Glomerular endothelial cell (primary cell): ENCODE data around the gene LRRC26. TPM values are rescaled to one million over a fixed set of nuclear protein-coding genes. Genes with fewer than 3 reads are reported as not detected.
A peak's percentile ranks its signal among the peaks of the same experiment; 100 is the strongest.

Source experiments
- DNase-seq: peaks from one replicate; pipeline ENCODE4 v3.0.0-alpha.2; 2011; ENCODE audit warnings: low read depth, low spot score; ENCODE audit errors: extremely low read depth
- total RNA-seq: library from RNA; depleted of rRNA; stranded (reverse); fragments of >200 nt; gene quantifications from 2 replicates; pipeline ENCODE4 v1.2.3, GENCODE V29; 2015

LRRC26 gene
- total RNA-seq, 1 donor from 2014 or later, result not detected

- no peak for DNase-seq
Measured at GRCh38 chr9:137199411-137200121, 29.7 kb upstream of the LRRC26 start.

- no peak for DNase-seq
Measured at GRCh38 chr9:137198902-137199283, 29.0 kb upstream of the LRRC26 start.

- DNase-seq, result no peak
Measured at GRCh38 chr9:137198051-137198901, 28.4 kb upstream of the LRRC26 start.

- no peak for DNase-seq
Measured at GRCh38 chr9:137195525-137196220, 25.8 kb upstream of the LRRC26 start.

GRCh38 chr9:137194909-137195308, 25.1 kb upstream of the LRRC26 start:
- DNase-seq, result no peak

- no peak for DNase-seq
Measured at GRCh38 chr9:137194388-137194787, 24.5 kb upstream of the LRRC26 start.

- DNase-seq, result no peak
Measured at GRCh38 chr9:137193771-137194170, 23.9 kb upstream of the LRRC26 start.

GRCh38 chr9:137192859-137193258, 23.0 kb upstream of the LRRC26 start:
- DNase-seq, result no peak

- no peak for DNase-seq
Measured at GRCh38 chr9:137192448-137192780, 22.6 kb upstream of the LRRC26 start.

GRCh38 chr9:137191691-137192447, 22.0 kb upstream of the LRRC26 start:
- DNase-seq, result no peak

GRCh38 chr9:137191245-137191644, 21.4 kb upstream of the LRRC26 start:
- no peak for DNase-seq

- no peak for DNase-seq
Measured at GRCh38 chr9:137190315-137190856, 20.5 kb upstream of the LRRC26 start.

GRCh38 chr9:137189297-137190295, 19.7 kb upstream of the LRRC26 start:
- DNase-seq, result no peak

- peak; percentile 34 for DNase-seq
Measured at GRCh38 chr9:137188490-137189296, 18.8 kb upstream of the LRRC26 start, which contains the start of the genes ANAPC2 and SSNA1. Gene ANAPC2 (minus strand): TSS chr9:137188560. CDS start chr9:137188532, 28 bp downstream. Gene SSNA1 (plus strand): TSS chr9:137188676. CDS start chr9:137188727, 51 bp downstream.

GRCh38 chr9:137188086-137188489, 18.2 kb upstream of the LRRC26 start:
- no peak for DNase-seq

GRCh38 chr9:137187386-137187785, 17.5 kb upstream of the LRRC26 start:
- no peak for DNase-seq

GRCh38 chr9:137186385-137186784, 16.5 kb upstream of the LRRC26 start:
- DNase-seq, result no peak

GRCh38 chr9:137185921-137186320, 16.1 kb upstream of the LRRC26 start:
- DNase-seq, result no peak
